Ovary (tissue), 9 donors: Measurements from ENCODE around the gene NKD2. TPM values are rescaled to one million over a fixed set of nuclear protein-coding genes. Genes with fewer than 3 reads are reported as not detected.

ENCODE experiments used
- DNase-seq, 5 donors: peaks; one replicate each; pipeline ENCODE4 v3.0.0-alpha.2; 2019 to 2020
- H3K27ac ChIP-seq, 2 donors: fragments of 200-600 bp; one replicate each; pipeline versions ENCODE4 v1.5.1 to v1.8.0; 2019 to 2022
- H3K27me3 ChIP-seq: fragments of 200-600 bp; one replicate; pipeline ENCODE4 v1.8.0; 2022
- H3K36me3 ChIP-seq: fragments of 200-600 bp; sonication (generic); one replicate; pipeline ENCODE4 v1.5.1; 2019
- H3K4me1 ChIP-seq: one replicate; pipeline ENCODE4 v1.8.1; 2013; ENCODE audit warnings: mild to moderate bottlenecking, moderate library complexity; ENCODE audit not compliant: insufficient read depth
- H3K4me3 ChIP-seq: fragments of 200-600 bp; sonication (generic); one replicate; pipeline ENCODE4 v1.5.1; 2017
- H3K9me3 ChIP-seq, 2 donors: fragments of 200-600 bp in 1 of 2; sonication (generic) in 1 of 2; one replicate each; pipeline versions ENCODE4 v1.5.1 to v1.8.1; 2013 to 2019; ENCODE audit warnings: mild to moderate bottlenecking in 1 of 2, moderate library complexity in 1 of 2
- EP300 ChIP-seq: sonication (generic); formaldehyde crosslinking; IDR thresholded peaks from one replicate; pipeline ENCODE4 v1.6.1; 2017; ENCODE audit warnings: antibody characterized with exemption
- POLR2A ChIP-seq: fragments of 450-650 bp; IDR thresholded peaks from one replicate; pipeline ENCODE4 v1.6.1; 2017; ENCODE audit warnings: antibody characterized with exemption, mild to moderate bottlenecking, moderate library complexity
- WGBS, 3 donors: extraction: QIAGEN DNeasy Blood & Tissue Kit in 1 of 3; methylation state at CpG; one replicate each; pipeline versions ENCODE4 v1.1.5 to v1.1.7; 2013 to 2017; 5-methylcytosine and 5-hydroxymethylcytosine counted together
- intact Hi-C, 4 donors: fragments of 100-400 bp; cut with DNase I; formaldehyde crosslinking; loops; one replicate each; pipeline versions ENCODE4 v1.11.0 to v1.15.1; 2022 to 2023
- polyA plus RNA-seq, 2 donors: library from polyadenylated mRNA; stranded (reverse); fragments of 200-250 nt in 1 of 2; fragments of 350-450 nt in 1 of 2; fragmentation: Illumina TruSeq in 1 of 2; extraction: RNeasy Lipid Tissue Mini Kit (QIAGEN cat#74804) in 1 of 2; gene quantifications; one replicate each; pipeline ENCODE4 v1.2.3, GENCODE V29; 2013 to 2014
- total RNA-seq, 7 donors: library from RNA; depleted of rRNA in 2 of 7; stranded (reverse); fragments of >200 nt in 2 of 7; fragmentation: NEBNext Ultra II Directional in 3 of 7; extraction: Animal tissue kit (Norgen Biotek cat#: 25700) in 3 of 7; gene quantifications; one replicate each; pipeline versions ENCODE4 v1.1.0 to v1.2.4, GENCODE V29; 2016 to 2023
- TF ChIP-seq, protein P1 (sequence below), 3 donors: fragments of 450-650 bp in 2 of 3; fragments of 200-600 bp in 1 of 3; IDR thresholded peaks; one replicate each; pipeline versions ENCODE4 v1.5.1 to v1.8.0; 2016 to 2022; ENCODE audit warnings: antibody characterized with exemption in 3 of 3, mild to moderate bottlenecking in 1 of 3
- donor health status: DM: no; HTN: no; CAD: no; lungs with moderate emphysema.
- donor health status: DM: no; HTN: no; CAD: no.
- donor health status: Bipolar disorder and iron deficiency.
- donor health status: DM: yes; HTN: yes; CAD: no.
- donor health status: DM: no; HTN: no; CAD: no.
- donor health status: DM: yes; HTN: yes; CAD: no.

NKD2 gene
- total and polyA plus RNA-seq, 9 donors = 0.33 to 17.2 (median 1.4) TPM; not detected in 1

DNA sequence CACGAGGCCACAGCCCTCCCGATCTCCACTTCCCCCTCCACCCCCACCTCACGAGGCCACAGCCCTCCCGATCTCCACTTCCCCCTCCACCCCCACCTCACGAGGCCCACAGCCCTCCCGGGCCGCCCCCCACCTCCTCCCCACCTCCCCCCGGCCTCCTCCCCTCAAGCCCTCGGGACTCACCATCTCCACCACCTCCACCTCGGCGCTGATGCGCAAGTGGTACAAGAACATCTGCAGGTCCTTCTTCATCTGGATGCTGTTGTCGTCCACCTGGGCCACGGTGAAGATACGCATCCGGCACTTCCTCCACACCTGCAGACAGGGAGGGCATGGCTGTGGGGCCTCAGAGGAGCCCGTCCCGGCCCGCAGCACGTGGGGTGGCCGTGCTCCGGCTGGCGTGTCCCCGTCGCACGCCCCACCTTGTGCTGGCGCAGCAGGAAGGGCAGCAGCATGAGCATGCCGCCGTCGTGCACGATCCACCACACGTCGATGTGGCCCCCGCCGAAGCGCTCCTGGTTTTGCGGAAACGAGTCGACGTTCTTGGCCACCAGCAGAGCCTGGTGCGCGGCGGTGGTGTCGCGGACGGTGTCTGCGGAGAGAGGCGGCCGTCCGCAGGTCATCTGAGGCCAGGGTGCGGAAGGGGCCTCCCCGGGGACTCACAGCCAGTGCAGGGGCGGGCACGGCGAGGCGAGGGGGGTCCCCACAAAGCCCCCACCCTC, 55.2 kb downstream of the NKD2 start:
- H3K27ac ChIP-seq = no peak overlapping the region
- 89 to 92% (median 90%) methylated on average over 49 to 56 of the region's 56 CpGs for WGBS, 3 donors
- intact Hi-C loops = no loop called here
- H3K27me3 ChIP-seq = no peaks in the 10 kb centered on the region
- DNase-seq = peak in 2 of 5 donors; percentile 11 to 16
- H3K4me1 ChIP-seq = no peaks in the 10 kb centered on the region
- H3K9me3 ChIP-seq = no peaks in the 10 kb centered on the region
- H3K36me3 ChIP-seq = no peaks in the 10 kb centered on the region
- no peak overlapping the region for H3K4me3 ChIP-seq
- TF ChIP-seq EP300 = no peak
- TF ChIP-seq, protein P1, sequence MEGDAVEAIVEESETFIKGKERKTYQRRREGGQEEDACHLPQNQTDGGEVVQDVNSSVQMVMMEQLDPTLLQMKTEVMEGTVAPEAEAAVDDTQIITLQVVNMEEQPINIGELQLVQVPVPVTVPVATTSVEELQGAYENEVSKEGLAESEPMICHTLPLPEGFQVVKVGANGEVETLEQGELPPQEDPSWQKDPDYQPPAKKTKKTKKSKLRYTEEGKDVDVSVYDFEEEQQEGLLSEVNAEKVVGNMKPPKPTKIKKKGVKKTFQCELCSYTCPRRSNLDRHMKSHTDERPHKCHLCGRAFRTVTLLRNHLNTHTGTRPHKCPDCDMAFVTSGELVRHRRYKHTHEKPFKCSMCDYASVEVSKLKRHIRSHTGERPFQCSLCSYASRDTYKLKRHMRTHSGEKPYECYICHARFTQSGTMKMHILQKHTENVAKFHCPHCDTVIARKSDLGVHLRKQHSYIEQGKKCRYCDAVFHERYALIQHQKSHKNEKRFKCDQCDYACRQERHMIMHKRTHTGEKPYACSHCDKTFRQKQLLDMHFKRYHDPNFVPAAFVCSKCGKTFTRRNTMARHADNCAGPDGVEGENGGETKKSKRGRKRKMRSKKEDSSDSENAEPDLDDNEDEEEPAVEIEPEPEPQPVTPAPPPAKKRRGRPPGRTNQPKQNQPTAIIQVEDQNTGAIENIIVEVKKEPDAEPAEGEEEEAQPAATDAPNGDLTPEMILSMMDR (IDR thresholded peaks at IDR 0.05) = no peak
- TF ChIP-seq POLR2A = no peak

GRCh38 chr5:1064383-1065142, 56.0 kb downstream of the NKD2 start:
- TF ChIP-seq EP300 = no peak
- TF ChIP-seq POLR2A = no peak
- TF ChIP-seq, protein P1 (IDR thresholded peaks at IDR 0.05) = no peak
- no peaks in the 10 kb centered on the region for H3K27me3 ChIP-seq
- DNase-seq = peak in 2 of 5 donors; percentile 13
- 87 to 92% (median 89%) methylated on average over 49 of the region's 49 CpGs for WGBS, 3 donors
- no peaks in the 10 kb centered on the region for H3K4me1 ChIP-seq
- no peak overlapping the region for H3K4me3 ChIP-seq
- no peaks in the 10 kb centered on the region for H3K36me3 ChIP-seq
- H3K27ac ChIP-seq = no peak overlapping the region
- intact Hi-C loops = no loop called here
- H3K9me3 ChIP-seq = no peaks in the 10 kb centered on the region

- intact Hi-C loops = no loop called here
- no peaks in the 10 kb centered on the region for H3K4me1 ChIP-seq
- DNase-seq = peak in 1 of 5 donors; percentile 12
- no peak overlapping the region for H3K27ac ChIP-seq
- no peaks in the 10 kb centered on the region for H3K36me3 ChIP-seq
- 88 to 89% (median 89%) methylated on average over 26 of the region's 26 CpGs for WGBS, 3 donors
- TF ChIP-seq, protein P1 (IDR thresholded peaks at IDR 0.05) = no peak
- no peak for TF ChIP-seq POLR2A
- TF ChIP-seq EP300 = no peak
- no peak overlapping the region for H3K4me3 ChIP-seq
- H3K9me3 ChIP-seq = no peaks in the 10 kb centered on the region
- H3K27me3 ChIP-seq = no peaks in the 10 kb centered on the region
These were observed 56.6 kb downstream of the NKD2 start for GRCh38 chr5:1065143-1065750.

DNA sequence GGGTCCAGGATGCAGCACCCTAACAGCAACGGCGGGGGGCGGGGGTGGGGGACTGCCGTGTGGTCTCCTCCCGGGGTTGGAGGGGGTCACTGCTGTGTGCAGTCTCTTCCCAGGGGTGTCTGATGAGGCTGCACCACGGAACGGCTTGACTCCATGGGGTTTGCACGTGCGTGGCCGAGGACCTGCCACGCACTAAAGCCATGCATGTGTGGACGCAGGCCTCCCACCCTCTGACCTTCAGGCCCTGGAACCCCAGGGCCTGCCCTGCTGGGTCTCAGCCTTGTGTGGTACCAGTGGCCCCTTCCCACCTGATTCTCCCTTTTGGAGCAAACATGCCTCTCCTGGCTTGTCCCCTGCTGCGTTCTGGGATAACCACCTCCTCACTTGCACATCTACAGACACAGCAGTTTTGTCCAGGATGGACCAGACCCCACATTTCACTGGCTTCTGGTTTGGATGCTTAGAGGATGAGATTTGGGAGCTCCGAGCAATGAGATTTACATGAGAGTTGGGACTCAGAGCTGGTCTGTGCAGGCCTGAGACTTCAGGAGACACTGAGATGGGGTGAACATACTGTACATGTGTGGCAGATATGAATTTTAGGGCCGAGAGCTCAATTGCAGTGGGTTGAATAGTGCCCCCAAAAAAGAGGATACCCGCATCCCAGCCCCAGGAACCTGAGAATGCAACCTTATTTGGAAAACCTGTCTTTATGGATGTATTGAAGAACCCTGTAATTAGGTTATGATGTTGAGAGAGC, 57.5 kb downstream of the NKD2 start:
- Histone ChIP-seq H3K27ac (no peak overlapping the region), H3K4me1 (no peaks in the 10 kb centered on the region), H3K9me3 (no peaks in the 10 kb centered on the region), H3K27me3 (no peaks in the 10 kb centered on the region), H3K36me3 (no peaks in the 10 kb centered on the region), H3K4me3 (no peak overlapping the region)
- intact Hi-C loops = no loop called here
- 90 to 93% (median 92%) methylated on average over 14 to 16 of the region's 16 CpGs for WGBS, 3 donors
- DNase-seq = peak in 1 of 5 donors; percentile 19
- TF ChIP-seq POLR2A (no peak), EP300 (no peak)
- TF ChIP-seq, protein P1 (IDR thresholded peaks at IDR 0.05) = no peak
